Renal cortex interstitium (tissue), 11 donors: ENCODE measurements around the gene ELMO1. TPM values are rescaled to one million over a fixed set of nuclear protein-coding genes. Genes with fewer than 3 reads are reported as not detected.

Experiments used
- DNase-seq, 11 donors: peaks; one replicate each; pipeline ENCODE4 v3.0.0-alpha.2; 2013; ENCODE audit warnings: low read depth in 9 of 11, low spot score in 4 of 11; ENCODE audit errors: extremely low read depth in 1 of 11
- polyA plus RNA-seq, 3 donors: library from polyadenylated mRNA; unstranded; fragments of 120-200 nt; gene quantifications; one replicate each; pipeline ENCODE4 v1.2.1, GENCODE V29; 2013; ENCODE audit not compliant: insufficient read length in 3 of 3

Gene ELMO1
- polyA plus RNA-seq, 3 donors = 9.0 to 11.8 (median 10.9) TPM

GRCh38 chr7:37440738-37441385 is 7.8 kb downstream of the ELMO1 start:
- no peak for DNase-seq

- no peak for DNase-seq
Measured at GRCh38 chr7:37439653-37440026, 9.0 kb downstream of the ELMO1 start.

GRCh38 chr7:37438906-37439652 is 9.6 kb downstream of the ELMO1 start:
- DNase-seq = no peak

GRCh38 chr7:37435156-37435855 is 13.4 kb downstream of the ELMO1 start:
- DNase-seq = no peak

- no peak for DNase-seq
Measured at GRCh38 chr7:37434529-37434928, 14.1 kb downstream of the ELMO1 start.

- DNase-seq = no peak
Measured at GRCh38 chr7:37433166-37433565, 15.5 kb downstream of the ELMO1 start.

- DNase-seq = no peak
Measured at GRCh38 chr7:37432281-37432920, 16.3 kb downstream of the ELMO1 start.

GRCh38 chr7:37431413-37431812 is 17.3 kb downstream of the ELMO1 start:
- DNase-seq = no peak

- no peak for DNase-seq
Measured at GRCh38 chr7:37430640-37431039, 18.0 kb downstream of the ELMO1 start.

- no peak for DNase-seq
Measured at GRCh38 chr7:37430171-37430570, 18.5 kb downstream of the ELMO1 start.

GRCh38 chr7:37429435-37429791 is 19.3 kb downstream of the ELMO1 start:
- no peak for DNase-seq

- DNase-seq = no peak
Measured at GRCh38 chr7:37428681-37429434, 19.8 kb downstream of the ELMO1 start.

- no peak for DNase-seq
Measured at GRCh38 chr7:37427276-37427940, 21.3 kb downstream of the ELMO1 start.

GRCh38 chr7:37425498-37425897 is 23.2 kb downstream of the ELMO1 start:
- DNase-seq = no peak

GRCh38 chr7:37424995-37425394 is 23.7 kb downstream of the ELMO1 start:
- no peak for DNase-seq

GRCh38 chr7:37424521-37424920 is 24.1 kb downstream of the ELMO1 start:
- no peak for DNase-seq

- DNase-seq = no peak
Measured at GRCh38 chr7:37421861-37422500, 26.7 kb downstream of the ELMO1 start.
